Measurements from ENCODE around the gene RNF19B. TPM values are rescaled to one million over a fixed set of nuclear protein-coding genes. Genes with fewer than 3 reads are reported as not detected.

RNF19B gene
- total and polyA plus RNA-seq, 2 of the 13 experiments (the other 11 are each of a cell fraction or from before 2014, with no cell fraction given): 15.3 to 22.5 TPM

DNA sequence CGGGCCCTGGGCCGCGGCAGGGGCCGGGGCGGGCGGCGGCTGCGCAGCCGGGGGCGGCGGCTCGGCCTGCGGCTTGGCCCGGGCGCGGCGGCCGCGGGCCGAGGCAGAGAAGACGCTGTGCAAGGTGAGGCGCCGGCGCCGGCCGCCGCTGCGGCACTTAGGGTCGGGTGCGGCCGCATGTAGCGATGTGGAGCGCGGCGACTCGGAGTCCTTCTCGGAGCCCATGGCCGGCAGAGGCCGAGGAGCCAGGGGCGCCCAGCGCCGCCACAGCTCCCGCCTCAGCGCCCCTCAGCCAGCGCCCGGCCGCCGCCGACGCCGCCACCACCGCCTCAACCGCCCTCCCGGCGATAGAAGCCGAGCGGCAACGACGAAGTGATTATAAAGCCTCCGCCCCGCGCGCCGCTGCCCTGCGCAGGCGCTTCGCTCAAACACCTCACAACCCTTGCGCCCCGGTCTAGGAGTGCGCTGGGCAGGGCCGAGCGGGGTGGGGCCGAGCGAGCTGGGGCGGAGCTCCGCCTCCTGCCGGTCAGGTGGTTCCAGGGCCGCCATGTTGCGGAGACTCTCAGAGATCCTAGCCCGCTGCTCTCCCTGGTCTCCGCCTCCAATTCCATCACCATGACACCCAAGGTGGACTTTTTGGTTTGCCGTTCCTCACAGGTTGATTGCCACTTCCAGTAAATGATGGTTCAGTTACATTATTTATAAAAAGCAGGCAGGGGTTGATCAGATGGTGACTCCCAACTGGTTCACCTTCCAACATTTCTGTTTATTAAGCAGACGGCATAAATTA lies at the start of gene RNF19B (continued):
- TF ChIP-seq, protein P1, sequence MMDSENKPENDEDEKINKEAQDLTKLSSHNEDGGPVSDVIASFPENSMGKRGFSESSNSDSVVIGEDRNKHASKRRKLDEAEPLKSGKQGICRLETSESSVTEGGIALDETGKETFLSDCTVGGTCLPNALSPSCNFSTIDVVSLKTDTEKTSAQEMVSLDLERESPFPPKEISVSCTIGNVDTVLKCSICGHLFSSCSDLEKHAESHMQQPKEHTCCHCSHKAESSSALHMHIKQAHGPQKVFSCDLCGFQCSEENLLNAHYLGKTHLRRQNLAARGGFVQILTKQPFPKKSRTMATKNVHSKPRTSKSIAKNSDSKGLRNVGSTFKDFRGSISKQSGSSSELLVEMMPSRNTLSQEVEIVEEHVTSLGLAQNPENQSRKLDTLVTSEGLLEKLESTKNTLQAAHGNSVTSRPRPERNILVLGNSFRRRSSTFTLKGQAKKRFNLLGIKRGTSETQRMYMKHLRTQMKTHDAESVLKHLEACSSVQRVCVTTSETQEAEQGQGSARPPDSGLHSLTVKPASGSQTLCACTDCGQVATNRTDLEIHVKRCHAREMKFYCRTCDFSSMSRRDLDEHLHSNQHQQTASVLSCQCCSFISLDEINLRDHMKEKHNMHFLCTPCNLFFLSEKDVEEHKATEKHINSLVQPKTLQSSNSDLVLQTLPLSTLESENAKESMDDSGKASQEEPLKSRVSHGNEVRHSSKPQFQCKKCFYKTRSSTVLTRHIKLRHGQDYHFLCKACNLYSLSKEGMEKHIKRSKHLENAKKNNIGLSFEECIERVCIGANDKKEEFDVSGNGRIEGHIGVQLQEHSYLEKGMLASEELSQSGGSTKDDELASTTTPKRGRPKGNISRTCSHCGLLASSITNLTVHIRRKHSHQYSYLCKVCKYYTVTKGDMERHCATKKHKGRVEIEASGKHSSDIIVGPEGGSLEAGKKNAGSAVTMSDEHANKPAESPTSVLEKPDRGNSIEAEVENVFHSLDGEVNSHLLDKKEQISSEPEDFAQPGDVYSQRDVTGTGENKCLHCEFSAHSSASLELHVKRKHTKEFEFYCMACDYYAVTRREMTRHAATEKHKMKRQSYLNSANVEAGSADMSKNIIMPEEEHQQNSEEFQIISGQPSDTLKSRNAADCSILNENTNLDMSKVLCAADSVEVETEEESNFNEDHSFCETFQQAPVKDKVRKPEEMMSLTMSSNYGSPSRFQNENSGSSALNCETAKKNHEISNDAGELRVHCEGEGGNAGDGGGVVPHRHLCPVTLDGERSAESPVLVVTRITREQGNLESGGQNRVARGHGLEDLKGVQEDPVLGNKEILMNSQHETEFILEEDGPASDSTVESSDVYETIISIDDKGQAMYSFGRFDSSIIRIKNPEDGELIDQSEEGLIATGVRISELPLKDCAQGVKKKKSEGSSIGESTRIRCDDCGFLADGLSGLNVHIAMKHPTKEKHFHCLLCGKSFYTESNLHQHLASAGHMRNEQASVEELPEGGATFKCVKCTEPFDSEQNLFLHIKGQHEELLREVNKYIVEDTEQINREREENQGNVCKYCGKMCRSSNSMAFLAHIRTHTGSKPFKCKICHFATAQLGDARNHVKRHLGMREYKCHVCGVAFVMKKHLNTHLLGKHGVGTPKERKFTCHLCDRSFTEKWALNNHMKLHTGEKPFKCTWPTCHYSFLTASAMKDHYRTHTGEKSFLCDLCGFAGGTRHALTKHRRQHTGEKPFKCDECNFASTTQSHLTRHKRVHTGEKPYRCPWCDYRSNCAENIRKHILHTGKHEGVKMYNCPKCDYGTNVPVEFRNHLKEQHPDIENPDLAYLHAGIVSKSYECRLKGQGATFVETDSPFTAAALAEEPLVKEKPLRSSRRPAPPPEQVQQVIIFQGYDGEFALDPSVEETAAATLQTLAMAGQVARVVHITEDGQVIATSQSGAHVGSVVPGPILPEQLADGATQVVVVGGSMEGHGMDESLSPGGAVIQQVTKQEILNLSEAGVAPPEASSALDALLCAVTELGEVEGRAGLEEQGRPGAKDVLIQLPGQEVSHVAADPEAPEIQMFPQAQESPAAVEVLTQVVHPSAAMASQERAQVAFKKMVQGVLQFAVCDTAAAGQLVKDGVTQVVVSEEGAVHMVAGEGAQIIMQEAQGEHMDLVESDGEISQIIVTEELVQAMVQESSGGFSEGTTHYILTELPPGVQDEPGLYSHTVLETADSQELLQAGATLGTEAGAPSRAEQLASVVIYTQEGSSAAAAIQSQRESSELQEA (CRISPR knock-in tag; IDR thresholded peaks at IDR 0.05; ENCODE audit: not compliant biosample characterization): peak; percentile 36
- peak; percentile 64 for TF ChIP-seq CBX1 (IDR thresholded peaks at IDR 0.05; ENCODE audit: low read depth)
- TF ChIP-seq, protein P2, sequence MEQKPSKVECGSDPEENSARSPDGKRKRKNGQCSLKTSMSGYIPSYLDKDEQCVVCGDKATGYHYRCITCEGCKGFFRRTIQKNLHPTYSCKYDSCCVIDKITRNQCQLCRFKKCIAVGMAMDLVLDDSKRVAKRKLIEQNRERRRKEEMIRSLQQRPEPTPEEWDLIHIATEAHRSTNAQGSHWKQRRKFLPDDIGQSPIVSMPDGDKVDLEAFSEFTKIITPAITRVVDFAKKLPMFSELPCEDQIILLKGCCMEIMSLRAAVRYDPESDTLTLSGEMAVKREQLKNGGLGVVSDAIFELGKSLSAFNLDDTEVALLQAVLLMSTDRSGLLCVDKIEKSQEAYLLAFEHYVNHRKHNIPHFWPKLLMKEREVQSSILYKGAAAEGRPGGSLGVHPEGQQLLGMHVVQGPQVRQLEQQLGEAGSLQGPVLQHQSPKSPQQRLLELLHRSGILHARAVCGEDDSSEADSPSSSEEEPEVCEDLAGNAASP (CRISPR knock-in tag; IDR thresholded peaks at IDR 0.05; ENCODE audit: borderline replicate concordance): peak; percentile 28; the same call in 1 of the 2 replicates
- TF ChIP-seq ZNF260 (CRISPR knock-in tag; IDR thresholded peaks at IDR 0.05; ENCODE audit: borderline replicate concordance, low read depth): no peak
- TF ChIP-seq ZNF775 (CRISPR knock-in tag; IDR thresholded peaks at IDR 0.05; ENCODE audit: borderline replicate concordance): no peak
- TF ChIP-seq ZNF672 (CRISPR knock-in tag; IDR thresholded peaks at IDR 0.05): no peak
- TF ChIP-seq MLLT10 (CRISPR knock-in tag; IDR thresholded peaks at IDR 0.05): no peak
- TF ChIP-seq GTF3A (CRISPR knock-in tag; conservative IDR thresholded peaks at IDR 0.05): no peak
- TF ChIP-seq, protein P3, sequence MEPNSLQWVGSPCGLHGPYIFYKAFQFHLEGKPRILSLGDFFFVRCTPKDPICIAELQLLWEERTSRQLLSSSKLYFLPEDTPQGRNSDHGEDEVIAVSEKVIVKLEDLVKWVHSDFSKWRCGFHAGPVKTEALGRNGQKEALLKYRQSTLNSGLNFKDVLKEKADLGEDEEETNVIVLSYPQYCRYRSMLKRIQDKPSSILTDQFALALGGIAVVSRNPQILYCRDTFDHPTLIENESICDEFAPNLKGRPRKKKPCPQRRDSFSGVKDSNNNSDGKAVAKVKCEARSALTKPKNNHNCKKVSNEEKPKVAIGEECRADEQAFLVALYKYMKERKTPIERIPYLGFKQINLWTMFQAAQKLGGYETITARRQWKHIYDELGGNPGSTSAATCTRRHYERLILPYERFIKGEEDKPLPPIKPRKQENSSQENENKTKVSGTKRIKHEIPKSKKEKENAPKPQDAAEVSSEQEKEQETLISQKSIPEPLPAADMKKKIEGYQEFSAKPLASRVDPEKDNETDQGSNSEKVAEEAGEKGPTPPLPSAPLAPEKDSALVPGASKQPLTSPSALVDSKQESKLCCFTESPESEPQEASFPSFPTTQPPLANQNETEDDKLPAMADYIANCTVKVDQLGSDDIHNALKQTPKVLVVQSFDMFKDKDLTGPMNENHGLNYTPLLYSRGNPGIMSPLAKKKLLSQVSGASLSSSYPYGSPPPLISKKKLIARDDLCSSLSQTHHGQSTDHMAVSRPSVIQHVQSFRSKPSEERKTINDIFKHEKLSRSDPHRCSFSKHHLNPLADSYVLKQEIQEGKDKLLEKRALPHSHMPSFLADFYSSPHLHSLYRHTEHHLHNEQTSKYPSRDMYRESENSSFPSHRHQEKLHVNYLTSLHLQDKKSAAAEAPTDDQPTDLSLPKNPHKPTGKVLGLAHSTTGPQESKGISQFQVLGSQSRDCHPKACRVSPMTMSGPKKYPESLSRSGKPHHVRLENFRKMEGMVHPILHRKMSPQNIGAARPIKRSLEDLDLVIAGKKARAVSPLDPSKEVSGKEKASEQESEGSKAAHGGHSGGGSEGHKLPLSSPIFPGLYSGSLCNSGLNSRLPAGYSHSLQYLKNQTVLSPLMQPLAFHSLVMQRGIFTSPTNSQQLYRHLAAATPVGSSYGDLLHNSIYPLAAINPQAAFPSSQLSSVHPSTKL (CRISPR knock-in tag; IDR thresholded peaks at IDR 0.05): peak; percentile 55
- no peak for TF ChIP-seq ZNF773 (CRISPR knock-in tag; IDR thresholded peaks at IDR 0.05; ENCODE audit: borderline replicate concordance)
- TF ChIP-seq, protein P4, sequence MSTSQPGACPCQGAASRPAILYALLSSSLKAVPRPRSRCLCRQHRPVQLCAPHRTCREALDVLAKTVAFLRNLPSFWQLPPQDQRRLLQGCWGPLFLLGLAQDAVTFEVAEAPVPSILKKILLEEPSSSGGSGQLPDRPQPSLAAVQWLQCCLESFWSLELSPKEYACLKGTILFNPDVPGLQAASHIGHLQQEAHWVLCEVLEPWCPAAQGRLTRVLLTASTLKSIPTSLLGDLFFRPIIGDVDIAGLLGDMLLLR (CRISPR knock-in tag; IDR thresholded peaks at IDR 0.05): peak; percentile 83
- TF ChIP-seq ZNF230 (CRISPR knock-in tag; IDR thresholded peaks at IDR 0.05): 0 out of 2 replicates have a peak, but pooled peaks have one; percentile 63
- TF ChIP-seq HHEX (CRISPR knock-in tag; IDR thresholded peaks at IDR 0.05): no peak
- peak; percentile 47; the same call in 1 of the 2 replicates for TF ChIP-seq MIER2 (CRISPR knock-in tag; IDR thresholded peaks at IDR 0.05)
- TF ChIP-seq NAIF1 (CRISPR knock-in tag; IDR thresholded peaks at IDR 0.05; ENCODE audit: borderline replicate concordance): no peak
